Stimulated activated CD4-positive, alpha-beta T cell treated with anti-CD3 and anti-CD28 coated beads, TNF-alpha, amount 100 ng/mL, for 24 hours (primary cell): Measurements from ENCODE around the gene SCCPDH.
A peak's percentile ranks its signal among the peaks of the same experiment; 100 is the strongest.

Experiments
- DNase-seq, 3 experiments: peaks; one replicate each; pipeline ENCODE4 v3.0.0-alpha.2; 2020; ENCODE audit warnings: low read depth in 3 of 3

The SCCPDH gene

DNA sequence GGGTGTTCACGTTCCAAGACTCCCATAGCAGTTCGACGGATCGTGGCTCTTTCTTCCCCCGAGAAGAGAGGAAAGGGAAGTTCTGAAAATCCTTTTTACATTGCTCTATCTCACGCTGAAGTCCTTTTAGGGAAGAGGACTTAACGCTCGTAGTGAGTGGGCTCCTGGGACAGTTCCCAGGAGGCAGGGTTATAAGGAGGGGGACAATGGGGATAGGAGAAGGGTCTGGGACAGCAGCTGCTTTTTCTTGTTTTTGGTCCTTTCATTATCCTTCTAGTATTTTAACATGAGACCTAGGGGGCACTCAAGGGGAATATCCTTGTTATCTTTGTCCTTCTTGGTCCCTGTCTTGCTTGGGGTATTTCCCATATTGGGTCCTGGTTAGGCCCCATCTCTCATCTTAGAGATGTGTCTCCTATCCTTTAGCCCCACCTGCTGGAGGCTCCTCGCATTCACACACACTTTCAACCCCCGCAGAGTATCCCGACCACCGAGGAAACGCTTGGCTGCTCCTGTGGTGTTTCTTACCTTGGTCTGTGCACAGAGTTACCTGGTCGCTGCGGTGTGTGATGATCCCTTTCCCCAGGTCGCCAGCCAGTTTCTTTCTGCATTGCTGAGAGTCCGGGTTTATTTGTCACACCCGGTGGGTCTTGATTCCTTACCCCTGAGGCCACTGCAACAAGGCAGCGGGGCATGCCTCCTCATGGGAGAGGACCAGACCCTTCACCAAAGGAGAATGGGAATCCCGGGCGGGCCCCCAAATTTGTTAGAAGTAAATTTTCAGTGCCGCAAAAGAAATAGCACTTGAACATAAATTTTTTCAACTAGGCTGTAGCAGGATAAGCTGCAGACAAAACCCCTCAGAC lies 29.7 kb downstream of the SCCPDH start:
- peak; percentile 24 to 44 (median 37) for DNase-seq

DNA sequence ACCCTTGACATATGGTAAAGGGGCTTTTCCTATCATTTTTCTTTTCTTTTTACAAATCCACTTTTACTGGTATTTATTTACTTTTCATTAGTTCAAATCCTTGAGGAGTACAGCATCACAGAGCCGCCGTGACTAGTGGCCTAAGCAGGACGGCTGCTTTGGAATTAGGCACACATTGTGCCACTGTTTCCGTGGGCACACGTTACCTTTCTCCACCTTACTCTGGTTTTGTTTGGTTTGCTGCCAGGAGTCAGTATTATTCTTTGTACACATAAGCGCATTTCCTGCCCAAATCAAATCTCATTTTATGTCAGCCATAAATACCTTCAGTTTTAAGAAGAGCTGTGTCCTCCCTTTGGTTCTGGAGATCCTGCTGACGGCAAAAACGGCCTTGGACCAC lies 31.2 kb downstream of the SCCPDH start:
- DNase-seq = no peak

DNA sequence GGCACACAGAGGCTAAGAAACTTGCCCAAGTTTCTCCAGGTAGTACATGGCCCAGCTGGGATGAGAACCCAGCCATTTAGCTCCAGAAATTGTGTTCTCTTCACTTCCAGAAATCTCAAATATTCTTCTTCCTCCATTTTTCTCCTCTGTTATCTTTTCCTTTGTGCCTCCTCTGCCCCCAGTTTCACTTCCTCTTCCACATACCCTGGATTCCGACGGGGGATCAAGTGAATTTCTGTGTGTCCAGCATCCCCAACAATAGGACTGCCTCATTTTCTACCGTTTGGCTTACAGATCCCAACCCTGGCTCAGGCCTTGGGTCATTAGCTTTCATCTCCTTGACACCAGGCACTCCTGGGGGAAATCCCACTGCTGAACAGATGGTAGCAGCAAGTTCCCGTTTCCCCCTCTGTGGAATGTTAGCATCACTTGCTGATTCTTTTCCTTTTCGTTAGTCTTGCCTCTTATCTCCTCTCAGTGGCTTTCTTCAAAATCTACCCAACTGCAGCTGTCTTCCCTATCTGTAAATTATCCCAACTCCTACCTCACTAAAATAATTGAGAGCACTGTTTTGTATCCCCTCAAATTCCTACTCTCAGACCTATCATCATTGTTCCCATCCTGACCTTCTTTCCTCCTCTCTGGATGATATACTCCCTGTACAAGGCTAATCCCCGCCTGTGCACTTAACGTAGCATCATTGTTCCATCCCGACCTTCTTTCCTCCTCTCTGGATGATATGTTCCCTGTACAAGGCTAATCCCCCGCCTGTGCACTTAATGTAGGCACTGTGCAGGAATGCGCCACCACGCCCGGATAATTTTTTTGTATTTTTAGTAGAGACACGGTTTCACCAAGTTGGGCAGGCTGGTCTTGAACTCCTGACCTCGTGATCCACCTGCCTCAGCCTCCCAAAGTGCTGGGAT lies 36.5 kb downstream of the SCCPDH start:
- DNase-seq = no peak

DNA sequence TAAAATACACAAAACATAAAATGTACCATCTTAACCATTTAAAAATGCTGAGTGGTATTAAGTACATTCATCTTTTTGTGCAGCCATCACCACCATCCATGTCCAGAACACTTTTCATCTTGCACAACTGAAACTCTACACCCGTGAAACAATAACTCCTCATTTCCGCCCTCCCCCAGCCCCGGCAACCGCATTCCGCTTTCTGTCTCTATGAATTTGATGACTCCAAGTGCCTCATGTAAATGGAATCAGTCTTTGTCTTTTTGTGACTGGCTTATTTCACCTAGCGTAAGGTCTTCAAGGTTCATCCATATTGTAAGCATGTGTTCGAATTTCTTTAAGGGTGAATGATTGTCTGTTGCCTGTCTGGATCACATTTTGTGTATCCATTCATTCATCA lies 37.2 kb downstream of the SCCPDH start:
- DNase-seq = no peak

DNA sequence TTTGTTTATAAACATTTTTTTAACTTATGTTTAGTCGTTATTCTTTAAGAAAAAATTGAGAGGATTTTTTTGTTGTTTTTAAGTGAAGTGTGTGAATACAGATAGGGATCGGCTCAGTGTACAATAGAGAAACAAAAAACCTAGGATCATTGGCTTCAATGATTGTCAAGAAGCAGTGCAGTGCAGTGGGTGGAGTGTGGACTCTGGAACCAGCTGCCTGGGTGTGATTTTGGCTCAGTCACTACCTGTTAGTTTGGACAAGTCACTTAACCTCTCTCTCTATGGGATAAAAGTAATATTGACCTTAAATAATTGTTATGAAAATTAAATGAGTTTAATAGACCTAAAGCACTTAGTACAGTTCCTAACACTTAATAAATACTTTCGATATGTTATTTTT lies 41.3 kb downstream of the SCCPDH start:
- no peak for DNase-seq

DNA sequence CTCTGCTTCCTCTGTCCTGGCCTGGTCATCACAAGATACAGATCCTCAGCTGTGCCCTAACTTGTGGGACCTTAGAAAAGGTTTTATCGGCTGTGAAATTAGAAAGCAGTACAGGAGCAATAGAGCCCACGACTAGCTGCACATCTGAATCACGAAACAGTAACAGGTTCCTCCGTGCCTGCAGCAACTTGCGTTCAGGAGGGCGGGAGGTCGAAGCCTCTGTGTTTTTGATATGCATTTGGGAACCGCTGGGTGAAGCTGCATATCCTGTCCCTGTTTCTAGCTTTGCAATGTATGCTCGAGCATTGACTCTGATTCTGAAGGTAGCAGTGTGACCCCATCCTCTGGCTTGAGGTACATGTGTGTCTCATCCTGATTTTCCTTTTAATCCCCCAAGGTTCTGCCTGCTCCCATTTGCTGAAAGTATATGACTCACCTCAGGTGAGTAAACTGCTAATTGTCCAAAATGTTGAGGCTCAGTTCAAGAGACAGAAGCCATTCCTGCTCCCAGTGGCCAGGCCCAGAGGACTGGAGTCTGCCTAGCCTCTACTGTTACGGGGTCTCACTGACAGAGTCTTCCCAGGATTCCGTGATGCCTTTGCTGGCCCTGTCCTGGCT lies 44.3 kb downstream of the SCCPDH start:
- DNase-seq = no peak

DNA sequence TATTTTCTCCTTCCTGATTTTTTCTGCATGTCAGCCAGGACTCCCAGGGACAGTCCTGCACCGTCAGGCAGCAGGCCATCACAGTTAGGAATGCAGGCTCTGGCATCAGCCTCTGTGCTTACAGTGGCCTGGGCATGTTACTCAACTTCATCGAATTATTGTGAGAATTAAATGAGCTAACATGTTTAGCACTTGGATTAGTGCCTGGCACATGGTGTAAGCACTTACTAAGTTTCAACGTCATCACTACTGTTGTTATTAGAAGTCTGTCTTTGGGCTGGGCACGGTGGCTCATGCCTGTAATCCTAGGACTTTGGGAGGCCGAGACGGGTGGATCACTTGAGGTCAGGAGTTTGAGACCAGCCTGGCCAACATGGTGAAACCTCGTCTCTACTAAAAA lies 45.1 kb downstream of the SCCPDH start:
- DNase-seq = no peak

DNA sequence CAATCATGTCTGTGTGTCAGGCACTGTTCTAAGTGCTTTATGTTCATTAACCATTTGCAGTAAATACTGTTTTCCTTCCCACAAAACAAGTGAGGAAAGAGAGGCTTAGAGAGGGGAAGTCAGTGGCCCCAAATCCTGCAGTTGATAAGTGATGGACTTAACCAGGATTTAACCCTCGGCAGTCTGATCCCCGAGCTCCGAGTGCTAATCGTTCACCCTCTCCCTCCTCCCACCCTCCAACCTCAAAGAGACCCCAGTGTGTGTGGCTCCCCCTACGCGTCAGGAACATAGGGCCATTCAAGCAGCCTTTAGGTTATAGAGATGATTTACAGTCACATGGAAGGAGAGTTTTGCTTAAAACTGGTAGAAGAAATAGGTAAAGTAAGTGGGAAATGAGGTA lies 47.2 kb downstream of the SCCPDH start:
- no peak for DNase-seq

DNA sequence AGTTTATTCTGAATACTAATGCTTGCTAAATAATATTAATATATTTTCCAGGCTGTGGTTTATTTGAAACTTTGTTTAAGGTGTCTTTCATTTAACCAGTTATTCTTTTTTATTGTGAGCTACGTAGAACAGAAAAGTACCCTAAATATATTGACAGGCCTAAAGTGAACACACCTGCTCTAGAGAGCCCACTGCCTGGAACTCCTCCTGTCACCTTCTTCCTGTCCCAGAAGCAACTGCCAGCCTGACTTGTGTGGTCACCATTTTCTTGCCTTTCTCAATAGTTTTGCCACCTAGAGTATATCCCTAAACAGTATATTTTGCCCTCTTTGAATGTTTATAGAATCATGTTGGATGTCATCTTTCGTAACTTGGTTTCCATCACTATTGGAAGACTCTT lies 48.5 kb downstream of the SCCPDH start:
- DNase-seq = no peak

DNA sequence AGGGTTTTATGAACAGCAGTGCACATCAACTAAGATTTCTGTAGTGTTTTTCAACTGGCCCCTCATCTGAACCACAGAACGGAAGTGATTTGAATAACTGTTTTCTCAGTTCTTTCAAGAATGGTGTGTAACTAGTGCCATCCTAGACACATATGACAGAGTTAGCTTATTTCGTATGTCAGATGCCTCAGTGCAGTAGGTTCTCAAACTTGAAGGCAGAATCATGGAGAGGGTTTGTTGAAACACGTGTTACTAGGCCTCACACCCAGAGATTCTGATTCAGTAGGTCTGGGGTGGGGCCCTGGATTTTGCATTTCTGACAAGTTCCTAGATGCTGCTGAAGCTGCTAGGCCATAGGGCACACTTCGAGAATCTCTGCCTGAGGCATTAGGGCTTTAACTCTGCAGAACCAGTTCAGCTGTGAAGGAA lies 49.0 kb downstream of the SCCPDH start:
- no peak for DNase-seq

DNA sequence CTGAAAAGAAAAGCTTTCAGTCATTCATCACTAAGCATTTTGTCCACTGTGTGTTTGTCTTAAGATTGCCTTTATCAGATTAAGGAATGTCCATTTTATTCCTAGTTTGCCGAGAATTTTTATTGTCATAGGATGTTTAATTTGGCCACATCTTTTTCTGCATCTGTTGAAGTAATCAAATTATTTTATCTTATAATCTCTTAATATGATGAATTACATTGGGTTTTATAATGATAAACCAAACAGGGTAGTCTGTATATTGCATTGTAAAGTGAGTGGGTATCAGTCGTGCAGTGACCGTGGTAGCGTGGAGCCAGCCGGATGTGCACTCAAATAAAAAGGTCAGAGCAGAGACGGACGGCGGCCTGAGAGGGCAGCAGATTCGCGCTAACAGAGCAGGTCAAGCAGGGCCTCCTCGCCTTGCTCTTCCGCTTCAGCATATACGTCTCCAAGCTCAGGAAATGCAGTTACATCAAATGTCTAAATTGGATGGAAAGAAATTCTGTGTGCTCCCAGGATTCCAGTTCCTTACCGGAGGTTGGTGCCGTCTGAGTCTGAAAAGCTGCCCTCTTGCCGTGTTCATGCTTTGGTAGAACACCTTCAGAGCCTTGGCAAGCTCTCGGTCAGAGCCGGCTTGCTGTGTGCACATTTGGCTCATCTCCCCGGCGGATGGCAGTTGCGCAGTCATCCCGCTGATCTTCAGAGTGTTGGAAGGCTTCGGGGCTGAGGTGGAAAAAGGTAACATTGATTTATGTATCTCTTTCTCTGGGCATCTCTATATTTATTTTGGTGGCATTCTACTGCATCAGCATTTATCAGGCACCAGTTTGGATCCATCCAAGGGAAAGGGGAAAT lies 51.5 kb downstream of the SCCPDH start:
- DNase-seq = no peak

DNA sequence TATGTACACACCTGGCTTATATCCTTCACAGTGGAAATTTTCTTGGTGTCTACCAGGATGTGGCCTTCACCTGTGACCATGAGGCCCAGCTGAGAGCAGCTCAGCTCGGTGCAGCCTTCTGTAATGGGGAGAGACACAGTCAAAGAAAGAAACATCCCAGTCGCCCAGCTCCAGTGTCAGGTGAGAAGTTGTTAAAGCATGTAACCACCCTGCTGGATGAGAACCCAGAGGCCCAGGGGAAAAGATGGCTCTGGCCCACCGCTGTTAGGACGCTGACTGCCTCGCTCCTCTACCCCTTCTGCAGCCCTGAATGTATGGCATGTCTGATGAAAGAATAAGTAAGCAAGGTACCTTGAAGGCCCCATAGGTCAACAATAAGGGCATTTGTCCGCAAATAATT lies 52.7 kb downstream of the SCCPDH start:
- DNase-seq = no peak

DNA sequence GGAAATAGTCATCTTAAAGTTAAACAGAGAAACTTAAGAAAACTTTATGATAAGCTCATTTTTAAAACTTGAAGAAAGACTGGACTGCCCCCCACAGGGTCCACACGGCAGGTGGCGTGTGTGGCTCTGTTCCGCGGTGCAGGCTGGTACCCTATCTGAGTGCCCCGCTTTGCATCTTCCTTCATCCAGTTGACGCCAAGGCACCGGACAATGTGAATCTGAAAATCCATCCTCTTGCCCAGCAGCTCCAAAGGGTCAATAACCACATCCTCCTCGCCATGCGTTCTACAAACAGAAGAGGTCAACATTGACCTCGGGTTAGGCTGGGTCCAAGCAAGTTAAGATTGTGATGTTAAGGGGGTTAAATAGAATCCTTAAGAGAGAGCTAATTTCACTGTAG lies 54.5 kb downstream of the SCCPDH start:
- no peak for DNase-seq

DNA sequence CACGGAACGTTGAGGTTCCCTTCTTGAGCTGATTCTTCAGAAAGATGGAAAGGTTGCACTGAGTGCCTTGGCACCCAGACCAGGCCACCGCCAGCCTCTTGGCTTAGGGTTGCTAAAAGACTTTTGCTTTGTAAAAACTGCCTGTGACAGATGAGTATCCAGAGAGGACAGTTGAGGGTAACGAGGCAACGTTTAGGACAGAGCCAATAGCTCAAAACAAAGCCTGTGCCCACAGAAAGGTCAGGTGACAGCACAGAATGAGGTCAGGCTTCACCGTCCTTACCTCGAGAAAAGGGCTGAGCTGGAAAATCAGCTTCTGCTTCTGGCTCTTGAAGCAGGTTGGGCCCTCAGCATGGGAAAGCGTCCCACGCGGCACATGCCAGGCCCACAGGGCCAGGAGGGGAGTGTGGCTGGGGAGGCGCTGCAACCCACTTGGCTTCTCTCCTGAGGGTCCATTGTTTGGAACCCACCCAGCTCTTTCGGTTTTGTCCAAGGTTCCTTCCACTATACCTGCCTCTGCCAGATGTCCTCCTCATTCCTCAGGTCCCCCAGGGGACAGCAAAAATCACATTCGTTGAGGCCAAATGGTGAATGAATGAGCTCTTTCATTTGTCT lies 55.5 kb downstream of the SCCPDH start:
- DNase-seq = no peak

DNA sequence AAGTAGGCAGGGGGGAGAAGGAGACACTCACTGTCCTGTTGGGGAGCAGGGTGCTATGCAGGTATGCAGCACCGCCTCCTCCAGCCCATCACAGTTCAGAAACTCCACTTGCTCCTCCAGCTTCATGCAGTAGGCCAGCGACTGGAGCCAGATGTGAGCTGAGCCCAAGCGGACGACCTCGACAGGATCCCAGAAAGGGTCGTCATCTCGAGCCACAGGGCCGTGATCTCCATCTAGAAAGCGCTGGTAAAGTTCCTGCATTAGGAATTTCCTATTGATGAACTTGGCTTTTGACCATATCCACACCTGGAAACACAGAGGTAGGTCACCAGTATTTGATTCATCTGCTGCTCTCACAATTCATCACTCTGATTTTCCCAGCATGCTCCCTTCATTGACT lies 56.1 kb downstream of the SCCPDH start:
- no peak for DNase-seq

DNA sequence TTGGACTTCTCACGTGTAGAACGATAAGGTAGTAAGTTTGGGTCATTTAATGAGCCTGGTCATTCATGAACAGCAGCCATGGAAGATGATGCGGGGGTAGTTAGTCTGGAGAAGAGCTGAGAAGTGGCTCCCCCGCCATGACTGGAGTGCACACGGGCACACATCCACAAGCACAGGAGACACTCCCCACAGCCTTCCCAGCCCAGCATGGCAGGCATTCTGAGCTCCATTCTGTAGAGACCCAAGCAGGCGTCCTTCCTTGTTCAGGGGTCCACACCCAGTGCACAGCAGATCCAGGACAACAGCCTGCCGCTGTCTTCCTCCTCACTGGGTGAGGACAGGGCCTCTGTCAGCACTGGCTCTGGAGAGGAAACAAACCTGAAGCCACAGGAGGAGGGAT lies 57.0 kb downstream of the SCCPDH start:
- no peak for DNase-seq

DNA sequence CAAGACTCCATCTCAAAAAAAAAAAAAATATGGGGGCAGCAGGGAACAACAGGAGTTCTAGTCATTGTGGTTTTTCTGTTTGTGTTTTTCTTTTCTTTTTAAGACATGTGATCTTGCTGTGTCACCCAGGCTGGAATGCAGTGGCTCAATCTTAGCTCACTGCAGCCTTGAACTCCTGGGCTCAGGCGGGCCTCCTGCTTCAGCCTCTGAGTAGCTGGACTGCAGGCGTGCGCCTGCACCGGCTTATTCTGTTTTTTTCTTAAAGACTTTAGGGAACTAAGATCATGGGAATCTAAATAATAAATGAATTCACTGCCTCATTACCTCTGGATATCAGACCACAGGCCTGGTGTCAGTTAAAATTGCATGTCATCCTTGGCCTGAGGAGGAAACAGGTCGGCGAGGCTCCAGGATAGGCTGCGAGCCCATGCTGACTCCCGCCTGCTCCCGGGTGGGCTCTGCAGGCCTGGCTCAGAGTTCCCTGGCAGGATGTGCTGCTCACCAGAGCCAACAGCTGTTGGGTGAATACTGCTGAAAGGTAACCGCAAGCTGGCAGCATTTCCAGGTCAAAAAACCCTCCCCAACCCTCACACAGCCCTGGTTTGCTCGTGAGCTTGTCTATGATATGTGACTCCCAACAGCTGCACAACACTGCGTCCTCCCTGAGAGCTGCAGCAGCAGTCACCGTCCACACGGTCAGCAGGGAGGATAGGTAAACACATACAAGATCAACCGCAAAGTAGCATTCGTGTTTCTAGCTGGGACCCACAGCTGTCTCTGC lies 58.1 kb downstream of the SCCPDH start:
- DNase-seq = no peak

DNA sequence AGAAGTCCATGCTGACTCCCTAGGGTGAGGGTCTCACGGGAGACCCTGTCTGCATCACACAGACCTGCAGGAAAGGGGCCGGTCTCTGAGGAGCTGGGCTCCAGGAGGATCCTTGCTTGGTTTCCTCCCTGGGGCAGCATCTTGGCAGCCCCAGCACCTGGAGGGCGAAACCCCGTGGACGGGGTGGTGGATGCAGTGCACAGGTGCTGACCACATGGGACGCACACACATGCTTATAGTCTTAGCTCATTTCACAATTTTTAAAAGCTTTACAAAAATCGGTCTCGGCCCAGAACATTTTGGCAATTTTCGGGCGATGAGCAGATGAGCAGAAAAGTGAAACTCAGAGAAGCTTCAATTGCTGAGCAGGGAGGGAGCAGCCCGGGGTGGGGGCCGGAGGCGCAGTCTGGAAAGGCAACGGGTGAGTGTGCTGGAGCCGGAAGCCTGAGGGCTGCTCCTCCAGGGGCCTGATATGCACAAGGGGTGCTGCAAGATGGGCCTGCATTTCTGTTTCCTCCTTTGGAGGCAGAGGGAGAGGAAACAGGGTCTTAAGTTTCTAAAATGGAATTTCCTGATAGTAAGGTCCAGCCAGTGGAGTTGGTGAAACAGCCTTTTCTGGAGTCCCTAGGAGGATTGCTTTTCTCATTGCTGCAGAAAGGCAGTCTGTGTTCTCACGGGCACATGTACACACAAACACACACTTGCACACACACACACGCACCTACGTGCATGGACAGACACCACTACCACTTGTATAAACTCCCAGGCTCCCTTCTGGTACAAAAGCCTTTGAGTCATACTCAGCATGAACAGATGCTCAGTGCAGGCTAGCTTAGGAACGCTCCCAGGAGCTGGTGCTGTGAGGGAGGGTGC lies 60.6 kb downstream of the SCCPDH start:
- DNase-seq = no peak

DNA sequence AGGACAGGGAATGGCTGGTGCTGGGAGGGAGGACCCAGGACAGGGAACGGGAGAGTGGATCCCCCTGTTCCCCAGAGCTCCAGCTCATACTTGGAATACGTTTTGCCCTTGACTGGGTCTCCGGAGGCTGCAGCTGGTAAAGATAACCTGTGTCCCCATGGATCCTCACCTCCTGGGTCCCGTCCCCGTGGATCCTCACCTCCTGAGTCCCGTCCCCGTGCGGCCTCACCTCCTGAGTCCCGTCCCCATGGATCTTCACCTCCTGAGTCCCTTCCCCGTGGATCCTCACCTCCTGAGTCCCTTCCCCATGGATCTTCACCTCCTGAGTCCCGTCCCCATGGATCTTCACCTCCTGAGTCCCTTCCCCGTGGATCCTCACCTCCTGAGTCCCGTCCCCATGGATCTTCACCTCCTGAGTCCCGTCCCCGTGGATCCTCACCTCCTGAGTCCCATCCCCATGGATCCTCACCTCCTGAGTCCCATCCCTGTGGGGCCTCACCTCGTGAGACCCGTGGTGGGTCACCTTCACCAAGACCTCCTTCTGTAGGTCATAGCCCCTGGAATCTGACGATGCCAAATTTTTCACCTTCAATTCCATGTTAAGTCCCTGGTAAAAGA lies 61.4 kb downstream of the SCCPDH start:
- DNase-seq = no peak
